Lower leg skin (tissue), 3 donors: Measurements from ENCODE around the gene DCANP1.

Source experiments
- POLR2A ChIP-seq, 2 donors: fragments of 450-650 bp; IDR thresholded peaks; one replicate each; pipeline ENCODE4 v1.6.1; 2016 to 2017; ENCODE audit warnings: antibody characterized with exemption in 2 of 2, mild to moderate bottlenecking in 1 of 2, moderate library complexity in 1 of 2
- TF ChIP-seq, protein P1 (sequence below), 3 donors: fragments of 450-650 bp; IDR thresholded peaks; one replicate each; pipeline ENCODE4 v1.5.1; 2016; ENCODE audit warnings: antibody characterized with exemption in 3 of 3, mild to moderate bottlenecking in 3 of 3, moderate library complexity in 2 of 3

DNA sequence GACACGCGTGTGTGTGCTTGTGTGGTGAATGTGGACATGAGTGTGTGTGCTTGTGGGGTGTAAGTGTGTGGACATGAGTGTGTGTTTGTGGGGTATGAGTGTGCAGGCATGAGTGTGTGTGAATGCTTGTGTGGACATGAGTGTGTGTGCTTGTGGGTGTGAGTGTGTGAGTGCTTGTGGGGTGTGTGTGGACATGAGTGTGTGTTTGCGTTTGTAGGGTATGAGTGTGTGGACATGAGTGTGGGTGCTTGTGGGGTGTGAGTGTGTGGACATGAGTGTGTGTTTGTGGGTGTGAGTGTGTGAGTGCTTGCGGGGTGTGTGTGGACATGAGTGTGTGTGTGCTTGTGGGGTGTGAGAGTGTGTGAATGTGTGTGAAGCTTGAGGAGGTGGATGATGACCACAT lies 34.8 kb upstream of the DCANP1 start:
- TF ChIP-seq POLR2A (IDR thresholded peaks at IDR 0.05), result no peak
- TF ChIP-seq, protein P1, sequence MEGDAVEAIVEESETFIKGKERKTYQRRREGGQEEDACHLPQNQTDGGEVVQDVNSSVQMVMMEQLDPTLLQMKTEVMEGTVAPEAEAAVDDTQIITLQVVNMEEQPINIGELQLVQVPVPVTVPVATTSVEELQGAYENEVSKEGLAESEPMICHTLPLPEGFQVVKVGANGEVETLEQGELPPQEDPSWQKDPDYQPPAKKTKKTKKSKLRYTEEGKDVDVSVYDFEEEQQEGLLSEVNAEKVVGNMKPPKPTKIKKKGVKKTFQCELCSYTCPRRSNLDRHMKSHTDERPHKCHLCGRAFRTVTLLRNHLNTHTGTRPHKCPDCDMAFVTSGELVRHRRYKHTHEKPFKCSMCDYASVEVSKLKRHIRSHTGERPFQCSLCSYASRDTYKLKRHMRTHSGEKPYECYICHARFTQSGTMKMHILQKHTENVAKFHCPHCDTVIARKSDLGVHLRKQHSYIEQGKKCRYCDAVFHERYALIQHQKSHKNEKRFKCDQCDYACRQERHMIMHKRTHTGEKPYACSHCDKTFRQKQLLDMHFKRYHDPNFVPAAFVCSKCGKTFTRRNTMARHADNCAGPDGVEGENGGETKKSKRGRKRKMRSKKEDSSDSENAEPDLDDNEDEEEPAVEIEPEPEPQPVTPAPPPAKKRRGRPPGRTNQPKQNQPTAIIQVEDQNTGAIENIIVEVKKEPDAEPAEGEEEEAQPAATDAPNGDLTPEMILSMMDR (IDR thresholded peaks at IDR 0.05), result no peak
